Uterus (tissue), 4 donors: ENCODE measurements around the gene PSAPL1. TPM values are rescaled to one million over a fixed set of nuclear protein-coding genes. Genes with fewer than 3 reads are reported as not detected.

Experiments used
- DNase-seq, 2 donors: peaks; one replicate each; pipeline ENCODE4 v3.0.0-alpha.2; 2019 to 2020
- H3K27ac ChIP-seq, 2 donors: fragments of 200-600 bp; sonication (generic); 1 replicate in 1 of 2; 2 replicates in 1 of 2; pipeline ENCODE4 v1.5.1; 2016 to 2018
- H3K27me3 ChIP-seq, 2 donors: fragments of 200-600 bp; sonication (generic); one replicate each; pipeline ENCODE4 v1.5.1; 2018 to 2019; ENCODE audit warnings: control low read depth in 1 of 2
- H3K36me3 ChIP-seq, 2 donors: fragments of 200-600 bp; sonication (generic); one replicate each; pipeline ENCODE4 v1.5.1; 2019; ENCODE audit warnings: control low read depth in 1 of 2
- H3K4me1 ChIP-seq, 2 donors: fragments of 200-600 bp; sonication (generic); one replicate each; pipeline ENCODE4 v1.5.1; 2018 to 2019; ENCODE audit warnings: control low read depth in 1 of 2
- H3K4me3 ChIP-seq, 2 donors: fragments of 200-600 bp; sonication (generic); 1 replicate in 1 of 2; 2 replicates in 1 of 2; pipeline ENCODE4 v1.5.1; 2018 to 2019; ENCODE audit warnings: mild to moderate bottlenecking in 1 of 2
- H3K9me3 ChIP-seq, 2 donors: fragments of 200-600 bp; sonication (generic); one replicate each; pipeline ENCODE4 v1.5.1; 2019; ENCODE audit warnings: control low read depth in 1 of 2
- POLR2A ChIP-seq, 2 donors: fragments of 450-650 bp; IDR thresholded peaks; one replicate each; pipeline ENCODE4 v1.6.1; 2016; ENCODE audit warnings: antibody characterized with exemption in 2 of 2, mild to moderate bottlenecking in 1 of 2, moderate library complexity in 1 of 2
- intact Hi-C: fragments of 100-400 bp; cut with DNase I; formaldehyde crosslinking; loops from one replicate; pipeline ENCODE4 v1.15.1; 2023; ENCODE audit warnings: low total_unique reads
- total RNA-seq, 4 donors: library from RNA; depleted of rRNA in 3 of 4; stranded (reverse); fragments of >200 nt in 3 of 4; gene quantifications; one replicate each; pipeline versions ENCODE4 v1.1.0 to v1.2.4, GENCODE V29; 2014 to 2023
- TF ChIP-seq, protein P1 (sequence below), 4 experiments: fragments of 200-600 bp in 2 of 4; fragments of 450-650 bp in 2 of 4; sonication (generic) in 2 of 4; IDR thresholded peaks; one replicate each; pipeline ENCODE4 v1.5.1; 2016 to 2019; ENCODE audit warnings: antibody characterized with exemption in 4 of 4, mild to moderate bottlenecking in 2 of 4, moderate library complexity in 1 of 4
- donor health status: DM: yes; HTN: yes; CAD: no.

The PSAPL1 gene, protein sequence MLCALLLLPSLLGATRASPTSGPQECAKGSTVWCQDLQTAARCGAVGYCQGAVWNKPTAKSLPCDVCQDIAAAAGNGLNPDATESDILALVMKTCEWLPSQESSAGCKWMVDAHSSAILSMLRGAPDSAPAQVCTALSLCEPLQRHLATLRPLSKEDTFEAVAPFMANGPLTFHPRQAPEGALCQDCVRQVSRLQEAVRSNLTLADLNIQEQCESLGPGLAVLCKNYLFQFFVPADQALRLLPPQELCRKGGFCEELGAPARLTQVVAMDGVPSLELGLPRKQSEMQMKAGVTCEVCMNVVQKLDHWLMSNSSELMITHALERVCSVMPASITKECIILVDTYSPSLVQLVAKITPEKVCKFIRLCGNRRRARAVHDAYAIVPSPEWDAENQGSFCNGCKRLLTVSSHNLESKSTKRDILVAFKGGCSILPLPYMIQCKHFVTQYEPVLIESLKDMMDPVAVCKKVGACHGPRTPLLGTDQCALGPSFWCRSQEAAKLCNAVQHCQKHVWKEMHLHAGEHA
- total RNA-seq, result not detected

DNA sequence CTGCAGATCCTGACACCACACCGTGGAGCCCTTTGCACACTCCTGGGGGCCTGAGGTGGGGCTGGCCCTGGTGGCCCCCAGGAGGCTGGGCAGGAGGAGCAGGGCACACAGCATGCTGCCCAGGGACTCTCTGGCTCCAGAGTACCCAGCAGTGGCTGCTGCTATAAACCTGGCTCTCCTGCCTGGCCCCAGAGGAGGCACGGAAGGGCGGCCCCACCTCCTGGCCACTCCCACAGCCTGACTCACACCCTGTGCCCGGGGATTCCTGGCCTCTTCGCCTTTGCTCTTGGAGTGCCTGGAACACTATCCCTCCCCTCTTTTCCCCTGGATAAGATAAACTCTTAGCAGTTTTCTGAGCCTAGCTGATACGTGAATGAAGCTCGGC lies at the start of gene PSAPL1:
PSAPL1 (minus strand) TSS at position 165 of the 385 bp plus-strand sequence; CDS start at position 114, 51 bp downstream.
- Histone ChIP-seq H3K4me1 (no peaks in the 10 kb centered on the region), H3K9me3 (no peaks in the 10 kb centered on the region), H3K27ac (no peak within 1 kb of the TSS), H3K36me3 (no peaks in the 10 kb centered on the region), H3K4me3 (no peak within 1 kb of the TSS), H3K27me3 (no peaks in the 10 kb centered on the region)
- TF ChIP-seq, protein P1, sequence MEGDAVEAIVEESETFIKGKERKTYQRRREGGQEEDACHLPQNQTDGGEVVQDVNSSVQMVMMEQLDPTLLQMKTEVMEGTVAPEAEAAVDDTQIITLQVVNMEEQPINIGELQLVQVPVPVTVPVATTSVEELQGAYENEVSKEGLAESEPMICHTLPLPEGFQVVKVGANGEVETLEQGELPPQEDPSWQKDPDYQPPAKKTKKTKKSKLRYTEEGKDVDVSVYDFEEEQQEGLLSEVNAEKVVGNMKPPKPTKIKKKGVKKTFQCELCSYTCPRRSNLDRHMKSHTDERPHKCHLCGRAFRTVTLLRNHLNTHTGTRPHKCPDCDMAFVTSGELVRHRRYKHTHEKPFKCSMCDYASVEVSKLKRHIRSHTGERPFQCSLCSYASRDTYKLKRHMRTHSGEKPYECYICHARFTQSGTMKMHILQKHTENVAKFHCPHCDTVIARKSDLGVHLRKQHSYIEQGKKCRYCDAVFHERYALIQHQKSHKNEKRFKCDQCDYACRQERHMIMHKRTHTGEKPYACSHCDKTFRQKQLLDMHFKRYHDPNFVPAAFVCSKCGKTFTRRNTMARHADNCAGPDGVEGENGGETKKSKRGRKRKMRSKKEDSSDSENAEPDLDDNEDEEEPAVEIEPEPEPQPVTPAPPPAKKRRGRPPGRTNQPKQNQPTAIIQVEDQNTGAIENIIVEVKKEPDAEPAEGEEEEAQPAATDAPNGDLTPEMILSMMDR (IDR thresholded peaks at IDR 0.05), result no peak
- TF ChIP-seq POLR2A (IDR thresholded peaks at IDR 0.05), result no peak
- no peak for DNase-seq
- intact Hi-C loops, result no loop called here

DNA sequence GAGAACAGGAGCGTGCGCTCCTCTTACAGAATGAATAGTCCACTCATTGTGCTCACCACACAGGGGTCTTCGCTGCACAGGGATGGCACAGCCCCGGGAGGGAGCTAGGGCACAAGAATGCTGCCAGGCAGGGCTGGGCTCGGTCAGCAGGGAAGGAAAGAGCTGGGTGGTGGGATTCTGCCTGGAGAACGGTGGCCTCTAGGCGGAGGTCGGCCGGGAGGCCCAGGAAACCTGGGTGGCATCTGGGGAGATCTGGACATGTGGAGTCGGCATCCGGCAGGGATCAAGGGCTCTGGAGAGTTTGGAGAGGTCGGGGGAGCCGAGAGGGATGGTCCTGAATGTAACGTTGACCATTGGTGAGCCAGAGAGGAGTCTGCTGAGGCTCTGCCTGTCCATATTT lies 46.5 kb upstream of the PSAPL1 start:
- H3K36me3 ChIP-seq, result no peaks in the 10 kb centered on the region
- H3K4me1 ChIP-seq, result no peaks in the 10 kb centered on the region
- TF ChIP-seq, protein P1 (IDR thresholded peaks at IDR 0.05), result no peak
- no peak for TF ChIP-seq POLR2A (IDR thresholded peaks at IDR 0.05)
- H3K27me3 ChIP-seq, result no peaks in the 10 kb centered on the region
- H3K27ac ChIP-seq, result no peak overlapping the region
- no peak for DNase-seq
- no peaks in the 10 kb centered on the region for H3K9me3 ChIP-seq
- no peak overlapping the region for H3K4me3 ChIP-seq
- intact Hi-C loops, result no loop called here

DNA sequence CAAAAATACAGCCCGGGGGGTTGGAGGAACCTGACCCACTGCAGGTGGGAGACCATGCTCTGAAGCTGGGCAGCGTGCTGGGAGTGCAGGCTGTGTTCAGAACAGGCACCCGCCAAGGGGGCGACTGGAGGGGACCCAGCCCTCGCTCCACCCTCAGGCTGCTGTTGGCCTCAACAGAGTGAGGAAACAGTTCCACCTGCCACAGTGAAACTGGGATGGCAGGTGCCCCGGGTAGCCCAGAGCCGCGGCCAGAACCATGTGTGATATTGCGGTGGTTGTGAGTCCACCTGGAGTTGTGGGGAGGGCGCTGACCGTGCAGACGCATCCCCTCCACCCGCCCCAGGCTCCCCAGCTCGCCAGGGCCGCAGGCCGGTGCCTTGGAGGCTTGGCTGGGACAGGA lies 45.7 kb upstream of the PSAPL1 start:
- H3K27ac ChIP-seq, result no peak overlapping the region
- no peak overlapping the region for H3K4me3 ChIP-seq
- no peaks in the 10 kb centered on the region for H3K4me1 ChIP-seq
- no peaks in the 10 kb centered on the region for H3K9me3 ChIP-seq
- no peak for TF ChIP-seq POLR2A (IDR thresholded peaks at IDR 0.05)
- TF ChIP-seq, protein P1 (IDR thresholded peaks at IDR 0.05), result no peak
- intact Hi-C loops, result no loop called here
- no peak for DNase-seq
- H3K27me3 ChIP-seq, result no peaks in the 10 kb centered on the region
- H3K36me3 ChIP-seq, result no peaks in the 10 kb centered on the region

DNA sequence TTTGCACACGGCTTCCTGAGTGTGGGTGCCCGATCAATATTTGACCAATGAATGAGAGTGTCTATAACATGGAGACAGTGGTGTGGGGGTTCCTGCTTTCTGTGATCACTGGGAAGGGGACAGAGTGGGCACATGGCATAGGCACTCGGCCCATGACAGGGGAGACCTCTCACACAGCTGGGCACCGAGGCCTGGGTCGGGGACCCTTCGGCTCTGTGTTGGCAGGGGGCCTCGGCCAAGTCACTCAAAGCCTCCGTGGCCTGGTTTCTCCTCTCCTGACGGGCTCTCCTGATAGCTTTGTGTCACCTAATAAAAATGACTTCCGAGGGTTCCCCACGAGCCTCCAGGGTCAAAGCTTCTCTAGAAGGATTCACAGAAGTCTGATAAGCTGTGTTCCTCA lies 43.9 kb upstream of the PSAPL1 start:
- intact Hi-C loops, result no loop called here
- TF ChIP-seq, protein P1 (IDR thresholded peaks at IDR 0.05), result no peak
- TF ChIP-seq POLR2A (IDR thresholded peaks at IDR 0.05), result no peak
- Histone ChIP-seq H3K4me1 (no peaks in the 10 kb centered on the region), H3K27me3 (no peaks in the 10 kb centered on the region), H3K27ac (no peak overlapping the region), H3K4me3 (no peak overlapping the region), H3K36me3 (no peaks in the 10 kb centered on the region), H3K9me3 (no peaks in the 10 kb centered on the region)
- DNase-seq, result no peak

DNA sequence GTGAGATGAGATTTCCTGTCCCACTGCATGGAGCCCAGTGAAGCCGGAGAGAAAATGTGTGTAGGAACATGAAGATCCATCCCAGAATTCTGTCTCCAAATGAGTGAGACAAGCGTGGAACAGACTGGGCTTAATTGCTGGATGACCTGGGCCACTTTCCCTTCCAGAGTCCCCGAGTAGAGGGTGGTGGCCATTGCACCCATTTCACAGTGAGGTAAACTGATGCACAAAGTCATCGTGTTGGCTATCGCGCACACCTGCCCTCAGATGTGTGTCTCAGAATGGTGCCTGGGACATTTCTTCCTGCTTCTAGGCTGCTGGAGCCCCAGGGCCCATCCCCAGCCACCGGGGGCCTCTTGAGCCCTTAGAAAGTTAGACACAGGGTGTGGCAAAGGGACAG lies 43.0 kb upstream of the PSAPL1 start:
- Histone ChIP-seq H3K4me3 (no peak overlapping the region), H3K36me3 (no peaks in the 10 kb centered on the region), H3K27ac (no peak overlapping the region), H3K9me3 (no peaks in the 10 kb centered on the region), H3K4me1 (no peaks in the 10 kb centered on the region), H3K27me3 (no peaks in the 10 kb centered on the region)
- TF ChIP-seq POLR2A (IDR thresholded peaks at IDR 0.05), result no peak
- TF ChIP-seq, protein P1 (IDR thresholded peaks at IDR 0.05), result no peak
- no peak for DNase-seq
- intact Hi-C loops, result no loop called here
